DLD1 (cell line): Measurements from ENCODE around the gene SAMD10.
"Not testable (repeated sequence)": the region's sequence is repeated elsewhere in the genome, so short reads cannot be mapped to it uniquely, and the experiment has no call there.

ENCODE experiments used
- in situ Hi-C: cut with HindIII; loops from 2 replicates; pipeline ENCODE4 v1.10.0; 2017; ENCODE audit warnings: low sequenced_read_pairs

Gene SAMD10

GRCh38 chr20:63969838-63970713, 9.4 kb downstream of the SAMD10 start, which contains the start of gene ZNF512B:
ZNF512B (minus strand) TSS chr20:63969930; CDS start chr20:63967950, 1,980 bp downstream.
- in situ Hi-C loops: no loop called here

- in situ Hi-C loops: no loop called here
Measured at GRCh38 chr20:63968928-63969760, 10.3 kb downstream of the SAMD10 start.

- in situ Hi-C loops: no loop called here
Measured at GRCh38 chr20:63968136-63968927, 11.1 kb downstream of the SAMD10 start.

- in situ Hi-C loops: no loop called here
Measured at GRCh38 chr20:63967330-63968135, 11.9 kb downstream of the SAMD10 start.

- in situ Hi-C loops: no loop called here
Measured at GRCh38 chr20:63966944-63967322, 12.5 kb downstream of the SAMD10 start.

- in situ Hi-C loops: no loop called here
Measured at GRCh38 chr20:63966172-63966943, 13.1 kb downstream of the SAMD10 start.

GRCh38 chr20:63964412-63964811, 15.0 kb downstream of the SAMD10 start:
- in situ Hi-C loops: no loop called here

- in situ Hi-C loops: no loop called here
Measured at GRCh38 chr20:63963784-63964301, 15.6 kb downstream of the SAMD10 start.

- in situ Hi-C loops: no loop called here
Measured at GRCh38 chr20:63963348-63963741, 16.1 kb downstream of the SAMD10 start.

GRCh38 chr20:63962426-63963347, 16.8 kb downstream of the SAMD10 start:
- in situ Hi-C loops: no loop called here

- in situ Hi-C loops: no loop called here
Measured at GRCh38 chr20:63961664-63962425, 17.6 kb downstream of the SAMD10 start.

GRCh38 chr20:63960654-63961621, 18.5 kb downstream of the SAMD10 start:
- in situ Hi-C loops: not testable (repeated sequence)

GRCh38 chr20:63959699-63960075, 19.8 kb downstream of the SAMD10 start:
- in situ Hi-C loops: no loop called here

- in situ Hi-C loops: no loop called here
Measured at GRCh38 chr20:63958964-63959698, 20.3 kb downstream of the SAMD10 start.

GRCh38 chr20:63958471-63958870, 21.0 kb downstream of the SAMD10 start:
- in situ Hi-C loops: no loop called here
